ENCODE results near the gene LIN7A.

DNA sequence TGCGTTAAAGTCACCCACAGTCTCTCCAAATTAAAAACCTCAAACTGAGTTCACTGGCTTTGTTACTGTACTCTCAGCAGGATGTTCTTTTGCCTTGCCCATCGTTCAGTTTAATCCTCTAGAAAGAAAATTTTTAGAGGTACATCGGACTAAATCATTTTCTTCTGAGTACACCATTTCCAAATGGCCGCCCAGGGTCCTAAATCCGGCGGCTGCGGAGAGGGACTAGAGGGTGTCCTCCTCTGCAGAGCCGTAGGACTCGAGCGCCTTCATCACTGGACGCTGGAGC lies 1.4 kb downstream of the LIN7A start:
- TF ChIP-seq, protein P1, sequence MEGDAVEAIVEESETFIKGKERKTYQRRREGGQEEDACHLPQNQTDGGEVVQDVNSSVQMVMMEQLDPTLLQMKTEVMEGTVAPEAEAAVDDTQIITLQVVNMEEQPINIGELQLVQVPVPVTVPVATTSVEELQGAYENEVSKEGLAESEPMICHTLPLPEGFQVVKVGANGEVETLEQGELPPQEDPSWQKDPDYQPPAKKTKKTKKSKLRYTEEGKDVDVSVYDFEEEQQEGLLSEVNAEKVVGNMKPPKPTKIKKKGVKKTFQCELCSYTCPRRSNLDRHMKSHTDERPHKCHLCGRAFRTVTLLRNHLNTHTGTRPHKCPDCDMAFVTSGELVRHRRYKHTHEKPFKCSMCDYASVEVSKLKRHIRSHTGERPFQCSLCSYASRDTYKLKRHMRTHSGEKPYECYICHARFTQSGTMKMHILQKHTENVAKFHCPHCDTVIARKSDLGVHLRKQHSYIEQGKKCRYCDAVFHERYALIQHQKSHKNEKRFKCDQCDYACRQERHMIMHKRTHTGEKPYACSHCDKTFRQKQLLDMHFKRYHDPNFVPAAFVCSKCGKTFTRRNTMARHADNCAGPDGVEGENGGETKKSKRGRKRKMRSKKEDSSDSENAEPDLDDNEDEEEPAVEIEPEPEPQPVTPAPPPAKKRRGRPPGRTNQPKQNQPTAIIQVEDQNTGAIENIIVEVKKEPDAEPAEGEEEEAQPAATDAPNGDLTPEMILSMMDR (conservative IDR thresholded peaks at IDR 0.05; ENCODE audit: low read length), result no peak
- TF ChIP-seq EZH2phosphoT487 (IDR thresholded peaks at IDR 0.05; ENCODE audit: borderline replicate concordance), result no peak
